MCF 10A (cell line): Measurements from ENCODE around the gene MT1E. TPM values are rescaled to one million over a fixed set of nuclear protein-coding genes. Genes with fewer than 3 reads are reported as not detected.

Source experiments
- BruUV-seq: library from RNA; stranded (reverse); fragments of 400-500 nt; replicated peaks from 2 replicates; lab custom pipeline; 2021; lab: Mats Ljungman, UMichigan
- CTCF ChIA-PET: fragments of 300-600 bp; sonication (Branson Sonifier 250); formaldehyde crosslinking; extraction: SDS; loops from one replicate; lab custom pipeline; 2021; ENCODE audit warnings: antibody characterized with exemption, inconsistent platforms; lab: Yijun Ruan, JAX
- POLR2A ChIA-PET: fragments of 300-600, 350-650 bp; sonication (Branson Sonifier 250); formaldehyde crosslinking; extraction: SDS; loops from one replicate; lab custom pipeline; 2020; ENCODE audit warnings: antibody characterized with exemption, inconsistent platforms; lab: Yijun Ruan, JAX
- DNase-seq: peaks from one replicate; pipeline ENCODE4 v3.0.0-alpha.2; 2018; ENCODE audit not compliant: unreplicated experiment
- H3K27ac Mint-ChIP-seq: one replicate; pipeline ENCODE4 v1.8.0; 2022; ENCODE audit warnings: mild to moderate bottlenecking, low read depth, mixed read lengths; ENCODE audit not compliant: unreplicated experiment
- H3K27me3 Mint-ChIP-seq: one replicate; pipeline ENCODE4 v1.8.0; 2022; ENCODE audit warnings: mixed read lengths; ENCODE audit not compliant: insufficient read depth, unreplicated experiment
- H3K36me3 Mint-ChIP-seq: one replicate; pipeline ENCODE4 v1.8.0; 2022; ENCODE audit warnings: mild to moderate bottlenecking, moderate library complexity, mixed read lengths; ENCODE audit not compliant: insufficient read depth, unreplicated experiment
- H3K4me1 Mint-ChIP-seq: one replicate; pipeline ENCODE4 v1.8.0; 2022; ENCODE audit warnings: mixed read lengths; ENCODE audit not compliant: insufficient read depth, unreplicated experiment
- H3K4me3 Mint-ChIP-seq: one replicate; pipeline ENCODE4 v1.8.0; 2022; ENCODE audit warnings: mild to moderate bottlenecking, moderate library complexity, mixed read lengths; ENCODE audit not compliant: unreplicated experiment
- H3K9me3 Mint-ChIP-seq: one replicate; pipeline ENCODE4 v1.8.0; 2022; ENCODE audit warnings: mixed read lengths; ENCODE audit not compliant: unreplicated experiment
- intact Hi-C: fragments of 100-400 bp; cut with micrococcal nuclease; formaldehyde crosslinking; loops from 2 replicates; pipeline ENCODE4 v1.14.1; 2022
- total RNA-seq: library from RNA; stranded (reverse); gene quantifications from 2 replicates; pipeline ENCODE4 v1.2.3, GENCODE V29; 2022
- TF ChIP-seq, protein P1 (sequence below): fragments of 200-600 bp; IDR thresholded peaks from one replicate; pipeline ENCODE4 v1.8.0; 2022; ENCODE audit warnings: antibody characterized with exemption, mild to moderate bottlenecking; ENCODE audit not compliant: unreplicated experiment

The MT1E gene
- total RNA-seq, 1 experiment from 2014 or later: 934 TPM

DNA sequence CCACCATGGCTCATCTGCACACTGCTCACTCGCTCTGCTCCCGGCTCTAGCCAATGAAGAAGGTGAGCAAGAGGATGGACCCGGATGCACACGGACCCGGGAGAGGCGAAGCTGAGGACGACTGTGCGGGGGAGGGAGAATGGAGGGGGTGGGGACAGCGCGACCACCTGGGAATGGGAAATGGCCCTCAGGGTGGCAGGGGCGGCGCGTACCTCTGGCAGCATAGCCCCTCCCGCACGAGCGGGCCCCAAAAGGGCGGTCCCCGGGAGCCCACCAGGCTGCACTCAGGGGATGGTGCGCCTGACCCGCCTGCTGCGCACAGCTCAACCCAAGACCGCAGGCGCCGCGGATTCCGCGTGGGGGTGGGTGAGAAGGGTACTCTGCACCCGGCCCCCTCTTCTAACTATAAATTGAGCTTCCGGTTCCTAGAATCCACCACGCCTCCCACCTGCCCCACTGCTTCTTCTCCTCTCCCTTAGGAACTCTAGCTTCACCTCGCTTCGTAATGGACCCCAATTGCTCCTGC is 50.2 kb downstream of the MT1E start:
- Mint-ChIP-seq H3K4me1 (peaks cover 5% of the 10 kb centered on the region), H3K9me3 (no peaks in the 10 kb centered on the region), H3K36me3 (no peaks in the 10 kb centered on the region), H3K27ac (no peak overlapping the region), H3K27me3 (no peaks in the 10 kb centered on the region), H3K4me3 (no peak overlapping the region)
- no TSS peak for BruUV-seq
- TF ChIP-seq, protein P1, sequence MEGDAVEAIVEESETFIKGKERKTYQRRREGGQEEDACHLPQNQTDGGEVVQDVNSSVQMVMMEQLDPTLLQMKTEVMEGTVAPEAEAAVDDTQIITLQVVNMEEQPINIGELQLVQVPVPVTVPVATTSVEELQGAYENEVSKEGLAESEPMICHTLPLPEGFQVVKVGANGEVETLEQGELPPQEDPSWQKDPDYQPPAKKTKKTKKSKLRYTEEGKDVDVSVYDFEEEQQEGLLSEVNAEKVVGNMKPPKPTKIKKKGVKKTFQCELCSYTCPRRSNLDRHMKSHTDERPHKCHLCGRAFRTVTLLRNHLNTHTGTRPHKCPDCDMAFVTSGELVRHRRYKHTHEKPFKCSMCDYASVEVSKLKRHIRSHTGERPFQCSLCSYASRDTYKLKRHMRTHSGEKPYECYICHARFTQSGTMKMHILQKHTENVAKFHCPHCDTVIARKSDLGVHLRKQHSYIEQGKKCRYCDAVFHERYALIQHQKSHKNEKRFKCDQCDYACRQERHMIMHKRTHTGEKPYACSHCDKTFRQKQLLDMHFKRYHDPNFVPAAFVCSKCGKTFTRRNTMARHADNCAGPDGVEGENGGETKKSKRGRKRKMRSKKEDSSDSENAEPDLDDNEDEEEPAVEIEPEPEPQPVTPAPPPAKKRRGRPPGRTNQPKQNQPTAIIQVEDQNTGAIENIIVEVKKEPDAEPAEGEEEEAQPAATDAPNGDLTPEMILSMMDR: no peak
- CTCF ChIA-PET: interaction anchor here (0.6 to 1.9 kb wide), 2 partner anchors 20 to 850 kb away, joined by 3 to 6 read pairs; no protein-coding TSS in a partner anchor
- intact Hi-C loops: no loop called here
- POLR2A ChIA-PET: interaction anchor here (1.1 to 14.3 kb wide), 3 partner anchors 18 to 65 kb away, joined by 5 to 793 read pairs (median 444); partner anchors contain the start of genes MT1E, MT1F and MT2A
- no peak for DNase-seq

Other genes starting within 250 kb of the MT1E start
- gene AMFR, start 200.2 kb upstream of the MT1E start, total RNA-seq: 97.2 and 109 TPM in 2 replicates
- gene NUDT21, start 174.4 kb upstream of the MT1E start, total RNA-seq: 81.7 and 83.4 TPM in 2 replicates
- gene OGFOD1, start 174.2 kb upstream of the MT1E start, total RNA-seq: 68.5 and 72.5 TPM in 2 replicates
- gene BBS2, start 105.8 kb upstream of the MT1E start, total RNA-seq: 23.9 and 25.8 TPM in 2 replicates
- gene MT4, start 60.7 kb upstream of the MT1E start, total RNA-seq: not detected in 2 replicates
- not detected in 2 replicates for gene MT3, start 36.3 kb upstream of the MT1E start, total RNA-seq
- 2,490 and 3,582 TPM in 2 replicates for gene MT2A, start 17.2 kb upstream of the MT1E start, total RNA-seq
- gene MT1M, start 6.9 kb downstream of the MT1E start, total RNA-seq: not detected in 2 replicates
- gene MT1A, start 12.9 kb downstream of the MT1E start, total RNA-seq: not detected in 2 replicates
- gene MT1B, start 26.1 kb downstream of the MT1E start, total RNA-seq: not detected in 2 replicates
- 1.7 and 2.4 TPM in 2 replicates for gene MT1F, start 32.2 kb downstream of the MT1E start, total RNA-seq
- not detected in 2 replicates for gene MT1G, start 42.3 kb downstream of the MT1E start, total RNA-seq
- not detected in 2 replicates for gene MT1H, start 44.0 kb downstream of the MT1E start, total RNA-seq
- 79.3 and 108 TPM in 2 replicates for gene MT1X, start 56.7 kb downstream of the MT1E start, total RNA-seq
- gene NUP93, start 104.3 kb downstream of the MT1E start, total RNA-seq: 53.9 and 60.2 TPM in 2 replicates
- not detected in 2 replicates for gene SLC12A3, start 239.4 kb downstream of the MT1E start, total RNA-seq